ENCODE results near the gene IQCN.

The IQCN gene

GRCh38 chr19:18221815-18222725 lies 52.2 kb downstream of the IQCN start:
- H3K4me3 ChIP-seq (ENCODE audit: control insufficient read depth, low read depth, low read length) = no peak overlapping the region
- TF ChIP-seq CTCF (conservative IDR thresholded peaks at IDR 0.05; ENCODE audit: control insufficient read depth, insufficient read depth, low read depth, low read length) = no peak

GRCh38 chr19:18220632-18221275 lies 53.5 kb downstream of the IQCN start:
- no peak overlapping the region for H3K4me3 ChIP-seq (ENCODE audit: control insufficient read depth, low read depth, low read length)
- DNase-seq (ENCODE audit: low read depth) = no peak
- no peak for TF ChIP-seq CTCF (conservative IDR thresholded peaks at IDR 0.05; ENCODE audit: control insufficient read depth, insufficient read depth, low read depth, low read length)

More at GRCh38 chr19:18221815-18222725, 52.2 kb downstream of the IQCN start:
- DNase-seq (ENCODE audit: low read depth) = no peak

- DNase-seq (ENCODE audit: low read depth) = no peak
- no peak overlapping the region for H3K4me3 ChIP-seq (ENCODE audit: control insufficient read depth, low read depth, low read length)
- TF ChIP-seq CTCF (conservative IDR thresholded peaks at IDR 0.05; ENCODE audit: control insufficient read depth, insufficient read depth, low read depth, low read length) = no peak
These were observed 54.2 kb downstream of the IQCN start for GRCh38 chr19:18219911-18220631.

- DNase-seq (ENCODE audit: low read depth) = no peak
- H3K4me3 ChIP-seq (ENCODE audit: control insufficient read depth, low read depth, low read length) = no peak overlapping the region
- no peak for TF ChIP-seq CTCF (conservative IDR thresholded peaks at IDR 0.05; ENCODE audit: control insufficient read depth, insufficient read depth, low read depth, low read length)
These were observed 55.7 kb downstream of the IQCN start for GRCh38 chr19:18218600-18218999.

- no peak for DNase-seq (ENCODE audit: low read depth)
- no peak overlapping the region for H3K4me3 ChIP-seq (ENCODE audit: control insufficient read depth, low read depth, low read length)
- no peak for TF ChIP-seq CTCF (conservative IDR thresholded peaks at IDR 0.05; ENCODE audit: control insufficient read depth, insufficient read depth, low read depth, low read length)
These were observed 56.1 kb downstream of the IQCN start for GRCh38 chr19:18218159-18218558.

- TF ChIP-seq CTCF (conservative IDR thresholded peaks at IDR 0.05; ENCODE audit: control insufficient read depth, insufficient read depth, low read depth, low read length) = no peak
These were observed 57.5 kb downstream of the IQCN start for GRCh38 chr19:18216789-18217188.

More at GRCh38 chr19:18216789-18217188, 57.5 kb downstream of the IQCN start:
- no peak overlapping the region for H3K4me3 ChIP-seq (ENCODE audit: control insufficient read depth, low read depth, low read length)
- DNase-seq (ENCODE audit: low read depth) = no peak

Data from fibroblast of mammary gland (primary cell).